Measurements from ENCODE around the gene PBRM1. TPM values are rescaled to one million over a fixed set of nuclear protein-coding genes. Genes with fewer than 3 reads are reported as not detected.
A peak's percentile ranks its signal among the peaks of the same experiment; 100 is the strongest.

Gene PBRM1
- total RNA-seq, 1 experiment from 2014 or later = 40.0 TPM

GRCh38 chr3:52704611-52705437, 19.1 kb upstream of the PBRM1 start:
- Histone ChIP-seq H3K27ac (ENCODE audit: low read depth, low read length) (peak overlapping the region; percentile 96), H3K4me2 (ENCODE audit: low read length) (peak overlapping the region; percentile 99), H3K79me2 (ENCODE audit: insufficient read depth, low read length) (peaks cover 61% of the 10 kb centered on the region), H3K4me1 (ENCODE audit: control insufficient read depth in 1 of 2, insufficient read depth in 2 of 2, low read length in 2 of 2) (peaks cover 10 to 12% of the 10 kb centered on the region in 2 experiments; a peak in 3 of 4 replicates), H3K9ac (ENCODE audit: low read length) (peak overlapping the region; percentile 91), H3K27me3 (ENCODE audit: insufficient read depth, low read length) (no peaks in the 10 kb centered on the region), H3K9me2 (ENCODE audit: insufficient read depth) (no peaks in the 10 kb centered on the region), H4K20me1 (ENCODE audit: insufficient read depth) (no peaks in the 10 kb centered on the region), H3K36me3 (ENCODE audit: control insufficient read depth in 1 of 2, insufficient read depth in 2 of 2, low read length in 2 of 2) (peaks cover 10% of the 10 kb centered on the region in 2 experiments; a peak in 3 of 4 replicates), H3K9me3 (ENCODE audit: control insufficient read depth in 1 of 2, insufficient read depth in 1 of 2, low read depth in 1 of 2, low read length in 2 of 2) (no peaks in the 10 kb centered on the region), H2AFZ (ENCODE audit: low read depth, low read length, poor library complexity, severe bottlenecking) (peak overlapping the region; percentile 45), H3K4me3 (replicated peaks in 1 of 2; ENCODE audit: low read depth in 1 of 2, low read length in 2 of 2) (peak overlapping the region; percentile 94 to 96)
- TSS peak; percentile 58 for BruUV-seq (replicated peaks)
- POLR2A ChIA-PET = interaction anchor here (0.6 to 1.0 kb wide), 2 partner anchors 15 to 236 kb away, joined by 3 to 4 read pairs; no protein-coding TSS in a partner anchor
- intact Hi-C loops (cut with micrococcal nuclease) = no loop called here
- RAD21 ChIA-PET (ENCODE audit: low non-redundant PET in 1 of 2, low total read pairs in 2 of 2, uncharacterized antibody in 2 of 2, unreplicated experiment in 2 of 2) = no interaction called here
- CTCF ChIA-PET = no interaction called here
- ATAC-seq (peak; percentile 8), DNase-seq (ENCODE audit: low read depth, low spot score) (no peak)
- TF ChIP-seq, protein P1, sequence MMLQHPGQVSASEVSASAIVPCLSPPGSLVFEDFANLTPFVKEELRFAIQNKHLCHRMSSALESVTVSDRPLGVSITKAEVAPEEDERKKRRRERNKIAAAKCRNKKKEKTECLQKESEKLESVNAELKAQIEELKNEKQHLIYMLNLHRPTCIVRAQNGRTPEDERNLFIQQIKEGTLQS (IDR thresholded peaks at IDR 0.05) = no peak
- TF ChIP-seq, protein P2, sequence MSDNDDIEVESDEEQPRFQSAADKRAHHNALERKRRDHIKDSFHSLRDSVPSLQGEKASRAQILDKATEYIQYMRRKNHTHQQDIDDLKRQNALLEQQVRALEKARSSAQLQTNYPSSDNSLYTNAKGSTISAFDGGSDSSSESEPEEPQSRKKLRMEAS (IDR thresholded peaks at IDR 0.05) = peak; percentile 29; the same call in 1 of the 2 replicates
- TF ChIP-seq POLR2A (IDR thresholded peaks at IDR 0.05; ENCODE audit: borderline replicate concordance, extremely low read depth, insufficient read depth, insufficient read length) (no peak), RAD21 (IDR thresholded peaks at IDR 0.05; ENCODE audit: low read depth) (no peak), EZH2phosphoT487 (IDR thresholded peaks at IDR 0.05; ENCODE audit: borderline replicate concordance) (no peak)

GRCh38 chr3:52703341-52703740, 17.6 kb upstream of the PBRM1 start:
- peaks cover 3 to 10% of the 10 kb centered on the region in 2 experiments; a peak in 2 of 4 replicates for H3K36me3 ChIP-seq (ENCODE audit: control insufficient read depth in 1 of 2, insufficient read depth in 2 of 2, low read length in 2 of 2)
- intact Hi-C loops (cut with micrococcal nuclease) = no loop called here
- no peaks in the 10 kb centered on the region for H3K9me3 ChIP-seq (ENCODE audit: control insufficient read depth in 1 of 2, insufficient read depth in 1 of 2, low read depth in 1 of 2, low read length in 2 of 2)
- no peak overlapping the region for H2AFZ ChIP-seq (ENCODE audit: low read depth, low read length, poor library complexity, severe bottlenecking)
- ATAC-seq (no peak), DNase-seq (ENCODE audit: low read depth, low spot score) (no peak)
- RAD21 ChIA-PET (ENCODE audit: low non-redundant PET in 1 of 2, low total read pairs in 2 of 2, uncharacterized antibody in 2 of 2, unreplicated experiment in 2 of 2) = no interaction called here
- H3K9me2 ChIP-seq (ENCODE audit: insufficient read depth) = no peaks in the 10 kb centered on the region
- H3K4me1 ChIP-seq (ENCODE audit: control insufficient read depth in 1 of 2, insufficient read depth in 2 of 2, low read length in 2 of 2) = peaks cover 10 to 12% of the 10 kb centered on the region in 2 experiments; a peak in 3 of 4 replicates
- no peak overlapping the region for H3K4me2 ChIP-seq (ENCODE audit: low read length)
- H4K20me1 ChIP-seq (ENCODE audit: insufficient read depth) = no peaks in the 10 kb centered on the region
- BruUV-seq (replicated peaks) = no TSS peak
- no peak overlapping the region for H3K27ac ChIP-seq (ENCODE audit: low read depth, low read length)
- H3K4me3 ChIP-seq (replicated peaks in 1 of 2; ENCODE audit: low read depth in 1 of 2, low read length in 2 of 2) = no peak overlapping the region
- H3K27me3 ChIP-seq (ENCODE audit: insufficient read depth, low read length) = no peaks in the 10 kb centered on the region
- POLR2A ChIA-PET = no interaction called here
- H3K79me2 ChIP-seq (ENCODE audit: insufficient read depth, low read length) = peaks cover 57% of the 10 kb centered on the region
- H3K9ac ChIP-seq (ENCODE audit: low read length) = no peak overlapping the region
- CTCF ChIA-PET = no interaction called here
- TF ChIP-seq CTCF (IDR thresholded peaks at IDR 0.05 in 2 of 3, conservative IDR thresholded peaks at IDR 0.05 in 1 of 3; ENCODE audit: borderline replicate concordance in 1 of 3, insufficient read depth in 1 of 3, low read depth in 2 of 3, low read length in 2 of 3) = no peak
- TF ChIP-seq JUND (IDR thresholded peaks at IDR 0.05) = no peak
- TF ChIP-seq EZH2 (IDR thresholded peaks at IDR 0.05) = no peak
- TF ChIP-seq, protein P3, sequence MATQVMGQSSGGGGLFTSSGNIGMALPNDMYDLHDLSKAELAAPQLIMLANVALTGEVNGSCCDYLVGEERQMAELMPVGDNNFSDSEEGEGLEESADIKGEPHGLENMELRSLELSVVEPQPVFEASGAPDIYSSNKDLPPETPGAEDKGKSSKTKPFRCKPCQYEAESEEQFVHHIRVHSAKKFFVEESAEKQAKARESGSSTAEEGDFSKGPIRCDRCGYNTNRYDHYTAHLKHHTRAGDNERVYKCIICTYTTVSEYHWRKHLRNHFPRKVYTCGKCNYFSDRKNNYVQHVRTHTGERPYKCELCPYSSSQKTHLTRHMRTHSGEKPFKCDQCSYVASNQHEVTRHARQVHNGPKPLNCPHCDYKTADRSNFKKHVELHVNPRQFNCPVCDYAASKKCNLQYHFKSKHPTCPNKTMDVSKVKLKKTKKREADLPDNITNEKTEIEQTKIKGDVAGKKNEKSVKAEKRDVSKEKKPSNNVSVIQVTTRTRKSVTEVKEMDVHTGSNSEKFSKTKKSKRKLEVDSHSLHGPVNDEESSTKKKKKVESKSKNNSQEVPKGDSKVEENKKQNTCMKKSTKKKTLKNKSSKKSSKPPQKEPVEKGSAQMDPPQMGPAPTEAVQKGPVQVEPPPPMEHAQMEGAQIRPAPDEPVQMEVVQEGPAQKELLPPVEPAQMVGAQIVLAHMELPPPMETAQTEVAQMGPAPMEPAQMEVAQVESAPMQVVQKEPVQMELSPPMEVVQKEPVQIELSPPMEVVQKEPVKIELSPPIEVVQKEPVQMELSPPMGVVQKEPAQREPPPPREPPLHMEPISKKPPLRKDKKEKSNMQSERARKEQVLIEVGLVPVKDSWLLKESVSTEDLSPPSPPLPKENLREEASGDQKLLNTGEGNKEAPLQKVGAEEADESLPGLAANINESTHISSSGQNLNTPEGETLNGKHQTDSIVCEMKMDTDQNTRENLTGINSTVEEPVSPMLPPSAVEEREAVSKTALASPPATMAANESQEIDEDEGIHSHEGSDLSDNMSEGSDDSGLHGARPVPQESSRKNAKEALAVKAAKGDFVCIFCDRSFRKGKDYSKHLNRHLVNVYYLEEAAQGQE (IDR thresholded peaks at IDR 0.05; ENCODE audit: low read depth) = no peak
- TF ChIP-seq SP1 (IDR thresholded peaks at IDR 0.05; ENCODE audit: low read depth) = no peak

Measured in HCT116 (cell line).